AG04450 (cell line): ENCODE measurements around the gene AMIGO3. TPM values are rescaled to one million over a fixed set of nuclear protein-coding genes. Genes with fewer than 3 reads are reported as not detected.

ENCODE experiments used
- CTCF ChIA-PET: fragments of 300-600, 350-600 bp; formaldehyde crosslinking; extraction: SDS; loops from one replicate; lab custom pipeline; 2022; ENCODE audit warnings: antibody characterized with exemption, inconsistent platforms; lab: Charles Lee
- POLR2A ChIA-PET: fragments of 350-600 bp; formaldehyde crosslinking; extraction: SDS; loops from one replicate; lab custom pipeline; 2021; ENCODE audit warnings: antibody characterized with exemption, inconsistent platforms; lab: Yijun Ruan, JAX
- DNase-seq: peaks from one replicate; pipeline ENCODE4 v3.0.0-alpha.2; 2011; ENCODE audit warnings: low read depth, low spot score
- H3K27ac ChIP-seq: one replicate; pipeline ENCODE4 v1.5.1; 2012; ENCODE audit warnings: low read depth, low read length, control low read depth
- H3K27me3 ChIP-seq: one replicate; pipeline ENCODE4 v1.6.0; 2012; ENCODE audit warnings: low read length; ENCODE audit not compliant: control insufficient read depth, insufficient read depth
- H3K4me3 ChIP-seq: 2 replicates; pipeline ENCODE4 v1.5.1; 2011; ENCODE audit warnings: mild to moderate bottlenecking, low read depth, low read length, control low read depth
- H3K9me3 ChIP-seq: 2 replicates; pipeline ENCODE4 v1.5.1; 2012; ENCODE audit warnings: low read length; ENCODE audit not compliant: control insufficient read depth, insufficient read depth
- polyA plus RNA-seq: library from polyadenylated mRNA; depleted of rRNA; stranded (reverse); fragments of >200 nt; gene quantifications from 2 replicates; pipeline ENCODE4 v1.2.3, GENCODE V29; 2011
- TF ChIP-seq, protein P1 (sequence below): IDR thresholded peaks from 2 replicates; pipeline ENCODE4 v1.5.1; 2011; ENCODE audit warnings: low read depth, low read length, control low read depth, inconsistent platforms

Gene AMIGO3
- polyA plus RNA-seq, 1 experiment, result not detected

DNA sequence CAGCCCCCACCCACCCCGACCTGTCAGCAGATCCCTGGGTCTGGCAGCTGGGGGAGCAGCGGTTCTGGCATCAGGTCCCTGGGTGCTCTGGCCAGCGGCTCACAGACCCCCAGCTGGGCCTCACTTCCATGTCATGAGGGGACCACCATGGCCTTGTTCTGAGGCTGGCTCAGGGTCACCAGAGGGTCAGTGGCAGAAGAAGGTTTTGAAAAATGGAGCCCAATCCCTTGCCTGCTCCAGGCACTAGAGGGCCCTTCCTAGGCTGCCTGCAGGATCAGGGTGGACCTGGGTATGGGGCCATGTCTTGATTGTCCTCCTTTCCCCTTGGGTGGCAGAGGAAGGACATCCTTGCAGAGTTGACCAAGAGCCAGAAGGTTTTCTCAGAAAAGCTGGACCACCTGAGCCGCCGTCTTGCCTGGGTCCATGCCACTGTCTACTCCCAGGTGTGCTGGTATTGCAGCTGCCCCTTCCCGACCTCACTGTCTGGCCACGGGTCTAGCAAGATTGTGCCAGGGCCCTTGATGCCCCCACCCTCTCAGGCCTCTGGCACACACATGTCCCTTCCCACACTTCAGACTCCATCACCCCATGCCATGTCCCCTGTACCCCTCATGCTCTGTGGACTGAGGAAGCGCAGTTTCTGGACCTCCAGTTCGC, 12.9 kb downstream of the AMIGO3 start:
- Histone ChIP-seq H3K27me3 (no peaks in the 10 kb centered on the region), H3K9me3 (no peaks in the 10 kb centered on the region), H3K27ac (no peak overlapping the region), H3K4me3 (no peak overlapping the region)
- ChIA-PET POLR2A (no interaction called here), CTCF (no interaction called here)
- TF ChIP-seq, protein P1, sequence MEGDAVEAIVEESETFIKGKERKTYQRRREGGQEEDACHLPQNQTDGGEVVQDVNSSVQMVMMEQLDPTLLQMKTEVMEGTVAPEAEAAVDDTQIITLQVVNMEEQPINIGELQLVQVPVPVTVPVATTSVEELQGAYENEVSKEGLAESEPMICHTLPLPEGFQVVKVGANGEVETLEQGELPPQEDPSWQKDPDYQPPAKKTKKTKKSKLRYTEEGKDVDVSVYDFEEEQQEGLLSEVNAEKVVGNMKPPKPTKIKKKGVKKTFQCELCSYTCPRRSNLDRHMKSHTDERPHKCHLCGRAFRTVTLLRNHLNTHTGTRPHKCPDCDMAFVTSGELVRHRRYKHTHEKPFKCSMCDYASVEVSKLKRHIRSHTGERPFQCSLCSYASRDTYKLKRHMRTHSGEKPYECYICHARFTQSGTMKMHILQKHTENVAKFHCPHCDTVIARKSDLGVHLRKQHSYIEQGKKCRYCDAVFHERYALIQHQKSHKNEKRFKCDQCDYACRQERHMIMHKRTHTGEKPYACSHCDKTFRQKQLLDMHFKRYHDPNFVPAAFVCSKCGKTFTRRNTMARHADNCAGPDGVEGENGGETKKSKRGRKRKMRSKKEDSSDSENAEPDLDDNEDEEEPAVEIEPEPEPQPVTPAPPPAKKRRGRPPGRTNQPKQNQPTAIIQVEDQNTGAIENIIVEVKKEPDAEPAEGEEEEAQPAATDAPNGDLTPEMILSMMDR, result no peak
- DNase-seq, result no peak

DNA sequence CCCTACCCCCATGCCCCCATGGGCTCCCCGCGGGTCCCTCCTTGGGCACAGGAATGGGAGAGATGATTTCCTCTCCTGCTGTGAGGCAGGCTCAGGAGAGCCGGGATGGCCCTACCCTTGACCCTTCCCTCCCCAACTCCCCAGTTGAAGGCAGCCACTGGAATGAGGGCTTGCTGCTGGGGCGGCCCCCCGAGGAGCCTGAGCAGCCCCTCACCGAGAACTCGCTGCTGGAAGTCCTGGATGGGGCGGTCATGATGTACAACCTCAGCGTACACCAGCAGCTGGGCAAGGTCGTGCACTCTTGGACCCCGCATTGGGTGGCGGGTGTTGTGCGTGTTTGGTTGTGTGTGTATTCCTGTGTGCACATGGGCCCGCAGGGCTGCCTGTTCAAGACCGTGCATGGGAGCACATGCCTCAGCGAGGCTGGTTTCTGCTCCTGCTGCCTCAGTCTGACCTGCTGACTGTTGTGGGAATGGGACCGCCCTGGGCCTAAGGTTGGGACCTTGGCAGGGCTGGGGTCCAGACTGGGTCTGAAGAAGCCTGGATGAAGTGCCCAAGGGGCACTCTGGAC, 14.0 kb downstream of the AMIGO3 start:
- DNase-seq, result no peak
- POLR2A ChIA-PET, result no interaction called here
- CTCF ChIA-PET, result no interaction called here

DNA sequence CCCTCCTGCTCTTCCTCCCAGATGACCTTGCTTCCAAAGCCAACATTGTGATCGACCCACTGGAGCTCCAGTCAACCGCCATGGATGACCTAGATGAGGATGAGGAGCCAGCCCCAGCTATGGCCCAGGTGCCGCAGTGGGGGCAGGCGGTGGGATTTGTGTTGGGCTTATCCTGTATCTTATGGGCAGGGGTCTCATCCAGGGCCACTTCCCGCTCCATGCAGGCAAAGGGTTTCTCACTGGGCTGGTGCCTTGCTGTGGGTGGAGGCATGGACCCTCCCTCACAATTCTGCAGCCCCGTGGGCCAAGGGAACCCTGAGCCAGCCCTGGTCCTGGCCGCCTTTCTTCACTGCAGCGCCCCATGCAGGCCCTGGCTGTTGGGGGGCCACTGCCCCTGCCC, 14.9 kb downstream of the AMIGO3 start:
- no peak overlapping the region for H3K4me3 ChIP-seq
- TF ChIP-seq, protein P1, result no peak
- H3K9me3 ChIP-seq, result no peaks in the 10 kb centered on the region
- H3K27me3 ChIP-seq, result no peaks in the 10 kb centered on the region
- no peak overlapping the region for H3K27ac ChIP-seq
- no peak for DNase-seq
- ChIA-PET POLR2A (no interaction called here), CTCF (interaction anchor here (2.5 kb wide), 1 partner anchor 134 kb away, joined by 20 read pairs; no protein-coding TSS in a partner anchor)

More for the DNA sequence above, 14.0 kb downstream of the AMIGO3 start:
- Histone ChIP-seq H3K27ac (no peak overlapping the region), H3K9me3 (no peaks in the 10 kb centered on the region), H3K4me3 (no peak overlapping the region), H3K27me3 (no peaks in the 10 kb centered on the region)
- TF ChIP-seq, protein P1, result no peak

DNA sequence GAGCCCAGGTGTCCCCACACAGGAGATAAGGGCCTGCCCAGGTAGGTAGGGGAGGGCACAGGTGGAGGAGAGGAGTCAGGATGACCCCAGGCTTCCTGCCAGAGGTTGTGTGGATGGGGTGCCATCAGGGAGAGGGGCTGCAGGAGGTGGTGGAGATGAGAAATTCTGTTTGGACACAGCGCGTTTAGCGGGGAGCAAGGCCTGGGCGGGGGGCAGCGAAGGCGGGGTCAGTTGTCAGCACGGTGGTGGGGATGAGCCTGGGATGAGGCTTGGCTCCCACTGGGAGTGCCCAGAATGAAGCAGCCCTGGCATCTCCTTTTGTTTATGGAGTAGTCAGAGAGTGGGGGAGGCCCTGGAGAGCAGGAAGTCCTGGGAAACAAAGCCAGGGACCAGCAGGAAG, 15.5 kb downstream of the AMIGO3 start:
- ChIA-PET POLR2A (no interaction called here), CTCF (interaction anchor here (0.6 to 2.5 kb wide), 4 partner anchors 9 to 196 kb away, joined by 3 to 20 read pairs (median 5); partner anchors contain the start of gene IP6K1)
- TF ChIP-seq, protein P1, result no peak
- Histone ChIP-seq H3K4me3 (no peak overlapping the region), H3K27me3 (no peaks in the 10 kb centered on the region), H3K9me3 (no peaks in the 10 kb centered on the region), H3K27ac (no peak overlapping the region)
- DNase-seq, result no peak

DNA sequence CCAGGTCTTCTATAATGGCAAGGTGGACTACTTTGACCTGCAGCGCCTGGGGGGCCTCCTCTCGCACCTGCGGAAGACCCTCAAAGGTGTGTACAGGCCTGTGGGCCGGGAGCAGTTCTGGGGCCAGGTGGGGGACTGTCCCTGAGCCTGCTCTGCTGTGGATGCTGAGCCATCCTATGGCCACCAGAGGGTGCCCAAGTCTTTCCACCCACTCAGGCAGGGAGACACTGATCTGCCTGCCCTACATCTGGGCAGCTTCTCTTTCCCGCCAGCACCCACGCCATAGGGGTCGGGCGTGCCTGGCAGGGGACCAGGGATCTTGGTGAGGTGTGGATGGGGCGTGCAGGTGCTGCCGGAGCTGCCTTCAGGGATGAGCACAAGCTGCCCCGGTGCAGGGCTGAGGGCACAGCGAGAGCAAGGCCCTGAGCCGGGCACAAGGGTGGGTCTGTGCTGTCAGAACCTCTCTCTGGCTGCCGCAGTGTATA, 16.0 kb downstream of the AMIGO3 start:
- Histone ChIP-seq H3K27me3 (no peaks in the 10 kb centered on the region), H3K27ac (no peak overlapping the region), H3K9me3 (no peaks in the 10 kb centered on the region), H3K4me3 (no peak overlapping the region)
- CTCF ChIA-PET, result interaction anchor here (0.6 to 2.5 kb wide), 6 partner anchors 10 to 197 kb away, joined by 3 to 20 read pairs (median 5); partner anchors contain the start of gene IP6K1
- peak; percentile 27 for DNase-seq
- POLR2A ChIA-PET, result no interaction called here
- TF ChIP-seq, protein P1, result peak; percentile 85
